GM10266 (cell line): Measurements from ENCODE around the gene CREG2.

Experiments used
- DNase-seq: peaks from one replicate; pipeline ENCODE4 v3.0.0; 2012; ENCODE audit errors: extremely low spot score
- TF ChIP-seq, protein P1 (sequence below): IDR thresholded peaks from 2 replicates; pipeline ENCODE4 v1.5.1; 2012; ENCODE audit warnings: mild to moderate bottlenecking, low read depth; ENCODE audit not compliant: control insufficient read depth, insufficient read depth; ENCODE audit errors: missing control alignments

Gene CREG2

DNA sequence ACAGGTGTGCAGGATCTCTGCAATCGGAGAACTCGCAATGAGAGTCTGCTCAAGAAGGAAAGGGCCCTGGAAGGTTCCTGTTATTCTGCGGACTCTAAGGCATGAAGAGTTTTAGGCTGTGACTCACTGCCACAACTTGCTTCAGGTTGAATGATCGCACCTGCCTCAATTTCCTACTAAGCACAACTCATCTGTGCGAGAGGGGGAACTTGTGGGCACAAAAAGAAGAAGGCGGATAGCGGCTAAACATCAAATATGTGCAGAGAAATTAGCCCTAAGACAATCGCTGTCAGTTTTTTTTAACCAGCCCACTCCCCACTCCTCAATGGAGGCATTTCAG is 14.0 kb upstream of the CREG2 start:
- TF ChIP-seq, protein P1, sequence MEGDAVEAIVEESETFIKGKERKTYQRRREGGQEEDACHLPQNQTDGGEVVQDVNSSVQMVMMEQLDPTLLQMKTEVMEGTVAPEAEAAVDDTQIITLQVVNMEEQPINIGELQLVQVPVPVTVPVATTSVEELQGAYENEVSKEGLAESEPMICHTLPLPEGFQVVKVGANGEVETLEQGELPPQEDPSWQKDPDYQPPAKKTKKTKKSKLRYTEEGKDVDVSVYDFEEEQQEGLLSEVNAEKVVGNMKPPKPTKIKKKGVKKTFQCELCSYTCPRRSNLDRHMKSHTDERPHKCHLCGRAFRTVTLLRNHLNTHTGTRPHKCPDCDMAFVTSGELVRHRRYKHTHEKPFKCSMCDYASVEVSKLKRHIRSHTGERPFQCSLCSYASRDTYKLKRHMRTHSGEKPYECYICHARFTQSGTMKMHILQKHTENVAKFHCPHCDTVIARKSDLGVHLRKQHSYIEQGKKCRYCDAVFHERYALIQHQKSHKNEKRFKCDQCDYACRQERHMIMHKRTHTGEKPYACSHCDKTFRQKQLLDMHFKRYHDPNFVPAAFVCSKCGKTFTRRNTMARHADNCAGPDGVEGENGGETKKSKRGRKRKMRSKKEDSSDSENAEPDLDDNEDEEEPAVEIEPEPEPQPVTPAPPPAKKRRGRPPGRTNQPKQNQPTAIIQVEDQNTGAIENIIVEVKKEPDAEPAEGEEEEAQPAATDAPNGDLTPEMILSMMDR = no peak
- no peak for DNase-seq

DNA sequence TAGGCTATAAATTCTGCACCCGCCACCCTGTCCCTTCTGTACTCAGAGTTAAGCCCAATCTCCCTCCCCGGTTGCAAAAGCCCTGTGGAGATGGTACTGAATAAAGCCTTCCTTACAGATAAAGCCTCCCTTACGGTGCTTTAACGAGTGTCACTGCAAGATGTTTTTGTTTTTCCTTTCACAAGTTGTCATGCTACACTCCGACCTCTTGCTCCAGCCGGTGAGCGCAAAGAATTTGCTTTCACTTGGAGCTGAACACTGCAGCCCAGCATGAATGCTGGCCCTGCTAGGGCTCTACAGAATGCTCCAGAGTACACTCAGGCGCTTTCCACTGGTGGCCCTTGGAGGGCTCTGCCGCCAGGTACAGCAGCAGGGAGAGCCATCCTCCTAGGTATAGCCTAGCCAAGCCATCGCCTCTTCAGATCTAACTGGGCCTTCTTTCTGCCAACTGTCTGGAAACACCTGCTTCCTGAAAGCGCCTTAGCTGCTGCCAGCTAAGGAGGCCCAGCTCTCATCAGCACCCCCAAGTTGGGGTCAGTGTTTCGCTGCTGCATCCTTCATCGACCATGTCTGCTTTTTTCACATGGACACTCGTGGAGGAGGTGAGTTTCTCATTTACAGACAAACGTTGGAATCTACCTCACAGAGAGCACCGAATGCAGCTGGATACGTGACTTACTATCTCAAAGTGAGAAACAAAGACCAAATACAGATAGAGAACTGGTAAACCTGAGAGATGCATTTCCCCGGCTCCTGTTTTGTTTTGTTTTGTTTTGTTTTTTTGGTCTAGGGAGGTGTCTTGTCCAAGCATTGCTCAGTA is 13.4 kb upstream of the CREG2 start:
- DNase-seq = no peak
- TF ChIP-seq, protein P1 = no peak

DNA sequence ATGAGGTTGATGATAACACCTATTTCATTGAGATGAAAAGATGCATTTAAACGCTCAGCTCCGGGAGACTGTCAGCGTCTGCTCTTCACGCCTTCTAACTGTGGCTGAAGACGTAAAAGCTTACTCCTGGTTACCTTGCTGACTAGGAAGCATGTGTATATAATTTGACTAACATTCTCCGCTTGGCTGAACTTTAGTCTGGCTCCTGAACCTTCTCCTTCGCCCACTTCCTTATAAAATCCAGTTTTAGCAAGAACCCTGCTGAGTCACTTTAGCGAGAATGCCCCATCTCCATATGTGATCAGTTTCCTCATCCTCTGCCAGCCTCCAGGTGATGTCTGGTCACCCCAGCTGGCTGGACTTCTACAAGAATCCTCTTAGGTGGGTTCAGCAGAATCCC is 12.7 kb upstream of the CREG2 start:
- TF ChIP-seq, protein P1 = no peak
- no peak for DNase-seq

DNA sequence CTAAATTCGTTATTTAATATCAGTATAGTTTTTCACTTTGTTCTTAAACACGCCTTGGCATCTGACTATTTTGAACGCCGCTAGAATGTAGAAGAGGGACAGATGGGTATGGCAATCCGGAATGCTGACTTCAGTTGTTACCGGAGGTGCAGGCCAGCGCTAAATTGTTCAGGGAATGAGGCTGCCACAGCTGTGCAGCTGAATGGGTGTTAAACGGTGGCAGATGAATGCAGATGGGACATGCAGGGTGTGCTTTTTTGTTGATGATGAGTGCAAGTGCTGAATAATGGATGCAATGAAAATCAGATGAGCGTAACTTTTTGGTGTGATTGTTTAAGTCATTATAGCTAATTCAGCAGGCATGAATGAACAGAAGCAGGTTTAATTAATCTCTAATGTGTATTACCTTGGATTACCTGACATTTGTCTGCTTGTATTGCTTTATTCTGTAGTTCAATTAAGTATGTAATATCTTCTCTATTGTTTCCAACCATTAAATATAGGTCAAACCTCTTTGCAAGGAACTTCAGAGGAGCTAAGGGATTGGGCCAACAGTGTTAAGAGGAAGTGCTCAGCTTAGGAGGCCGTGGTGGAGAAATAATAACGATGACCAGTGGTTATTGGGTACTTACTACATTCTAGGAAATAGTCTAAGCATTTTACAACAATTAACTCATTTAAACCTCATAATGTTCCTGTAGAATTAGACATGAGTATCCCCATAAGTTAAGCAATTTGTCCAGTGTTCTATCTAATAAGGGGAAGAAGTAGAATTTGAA is 11.9 kb upstream of the CREG2 start:
- TF ChIP-seq, protein P1 = no peak
- no peak for DNase-seq

DNA sequence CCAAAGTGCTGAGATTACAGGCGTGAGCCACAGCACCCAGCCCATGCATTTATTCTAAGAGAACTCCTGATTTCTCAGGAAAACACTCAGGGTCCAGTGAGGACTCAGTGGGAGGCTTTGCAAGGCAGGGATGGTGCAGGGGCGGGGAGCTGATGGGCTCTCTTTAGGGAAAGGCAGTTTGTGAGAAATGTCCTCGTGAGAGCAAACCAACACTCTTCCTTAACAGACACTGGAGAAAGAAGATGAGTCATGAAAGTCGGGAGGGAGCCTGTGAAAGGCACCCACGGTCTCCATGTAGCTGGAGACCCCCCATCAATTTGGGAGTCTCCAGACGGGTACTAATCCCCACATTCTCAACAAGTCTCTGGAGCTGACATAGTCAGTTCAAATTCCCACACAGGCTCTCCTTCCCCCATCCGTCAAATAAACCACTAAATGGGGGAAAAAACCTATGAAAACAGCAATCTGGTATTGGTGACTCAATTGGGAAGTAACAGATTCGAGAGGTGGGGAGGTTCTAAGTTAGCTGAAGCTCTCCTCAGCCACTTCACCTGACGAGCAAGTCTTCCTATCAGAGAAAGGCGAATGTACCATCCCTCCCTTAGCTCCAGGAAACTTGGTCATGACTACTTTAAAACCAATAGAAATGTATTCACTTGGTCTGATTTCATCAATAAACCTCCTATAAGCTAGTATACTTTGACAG is 11.0 kb upstream of the CREG2 start:
- no peak for DNase-seq
- TF ChIP-seq, protein P1 = no peak

DNA sequence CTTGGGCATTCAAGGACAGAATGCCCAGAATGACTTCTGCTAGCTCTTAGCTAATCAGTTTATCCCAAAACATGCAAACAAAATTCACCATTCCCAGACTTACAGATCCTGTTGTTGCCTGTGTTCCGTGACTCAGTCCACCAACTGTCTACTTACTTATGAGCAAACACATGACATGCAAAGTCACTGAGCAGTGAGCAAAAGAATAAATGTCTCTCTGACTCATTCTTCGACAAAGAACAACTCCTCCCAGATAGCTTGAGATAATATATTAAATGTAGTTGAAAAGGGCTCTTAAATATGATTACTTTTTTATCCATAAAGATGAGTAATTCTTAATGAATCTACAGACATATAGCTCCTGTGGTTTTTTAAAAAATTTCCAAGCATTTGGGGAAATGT is 9.0 kb upstream of the CREG2 start:
- DNase-seq = no peak
- TF ChIP-seq, protein P1 = no peak
